ENCODE measurements around the gene N4BP2L1. TPM values are rescaled to one million over a fixed set of nuclear protein-coding genes. Genes with fewer than 3 reads are reported as not detected.

N4BP2L1 gene
- total and polyA plus RNA-seq, 2 experiments from 2014 or later, result 1.2 to 1.4 TPM

GRCh38 chr13:32384702-32385101 is 43.2 kb downstream of the N4BP2L1 start:
- in situ Hi-C loops (cut with MboI), result no loop called here
- Histone ChIP-seq H3K4me3 (no peak overlapping the region), H3K9me2 (ENCODE audit: insufficient read depth) (no peaks in the 10 kb centered on the region), H3K36me3 (ENCODE audit: low read depth) (no peaks in the 10 kb centered on the region), H2AFZ (no peak overlapping the region), H3F3A (ENCODE audit: insufficient read depth) (no peaks in the 10 kb centered on the region), H3K9ac (no peak overlapping the region), H3K9me3 (ENCODE audit: low read depth) (no peaks in the 10 kb centered on the region), H3K27me3 (replicated peaks; ENCODE audit: insufficient read depth) (no peaks in the 10 kb centered on the region), H3K4me2 (ENCODE audit: unreplicated experiment) (no peak overlapping the region), H3K79me2 (ENCODE audit: insufficient read depth) (no peaks in the 10 kb centered on the region), H4K20me1 (ENCODE audit: insufficient read depth) (no peaks in the 10 kb centered on the region), H3K27ac (no peak overlapping the region), H3K4me1 (ENCODE audit: insufficient read depth) (no peaks in the 10 kb centered on the region)
- WGBS, 2 experiments (ENCODE audit: low coverage in 1 of 2, low lambda C conversion rate in 2 of 2, missing lambda C conversion rate in 2 of 2), result 93 to 97% methylated on average over 2 of the region's 2 CpGs
- no peak for DNase-seq
- TF ChIP-seq EZH2 (IDR thresholded peaks at IDR 0.05; ENCODE audit: insufficient read depth, poor library complexity, severe bottlenecking), result no peak
- no peak for TF ChIP-seq EZH2phosphoT487 (IDR thresholded peaks at IDR 0.05; ENCODE audit: insufficient read depth, low read depth)

- in situ Hi-C loops (cut with MboI), result no loop called here
- no peak overlapping the region for H3K4me2 ChIP-seq (ENCODE audit: unreplicated experiment)
These were observed 43.9 kb downstream of the N4BP2L1 start for GRCh38 chr13:32383836-32384618.

GRCh38 chr13:32381539-32381938 is 46.4 kb downstream of the N4BP2L1 start:
- no peak overlapping the region for H3K4me3 ChIP-seq
- no peak overlapping the region for H3K4me2 ChIP-seq (ENCODE audit: unreplicated experiment)
- H2AFZ ChIP-seq, result no peak overlapping the region
- no peaks in the 10 kb centered on the region for H3K36me3 ChIP-seq (ENCODE audit: low read depth)
- no peaks in the 10 kb centered on the region for H3K9me2 ChIP-seq (ENCODE audit: insufficient read depth)
- no peaks in the 10 kb centered on the region for H3K4me1 ChIP-seq (ENCODE audit: insufficient read depth)
- no peak overlapping the region for H3K9ac ChIP-seq
- peak; percentile 27 for DNase-seq
- H3K9me3 ChIP-seq (ENCODE audit: low read depth), result no peaks in the 10 kb centered on the region
- H3K27ac ChIP-seq, result no peak overlapping the region
- no peaks in the 10 kb centered on the region for H3F3A ChIP-seq (ENCODE audit: insufficient read depth)
- 80 to 93% methylated on average over 3 of the region's 3 CpGs for WGBS, 2 experiments (ENCODE audit: low coverage in 1 of 2, low lambda C conversion rate in 2 of 2, missing lambda C conversion rate in 2 of 2)
- no peak for TF ChIP-seq EZH2phosphoT487 (IDR thresholded peaks at IDR 0.05; ENCODE audit: insufficient read depth, low read depth)
- no peaks in the 10 kb centered on the region for H4K20me1 ChIP-seq (ENCODE audit: insufficient read depth)
- in situ Hi-C loops (cut with MboI), result no loop called here
- H3K27me3 ChIP-seq (replicated peaks; ENCODE audit: insufficient read depth), result no peaks in the 10 kb centered on the region
- no peaks in the 10 kb centered on the region for H3K79me2 ChIP-seq (ENCODE audit: insufficient read depth)

More at GRCh38 chr13:32383836-32384618, 43.9 kb downstream of the N4BP2L1 start:
- Histone ChIP-seq H3K27ac (no peak overlapping the region), H4K20me1 (ENCODE audit: insufficient read depth) (no peaks in the 10 kb centered on the region), H3K36me3 (ENCODE audit: low read depth) (no peaks in the 10 kb centered on the region), H3K79me2 (ENCODE audit: insufficient read depth) (no peaks in the 10 kb centered on the region), H3K9me3 (ENCODE audit: low read depth) (no peaks in the 10 kb centered on the region), H3F3A (ENCODE audit: insufficient read depth) (no peaks in the 10 kb centered on the region), H3K27me3 (replicated peaks; ENCODE audit: insufficient read depth) (no peaks in the 10 kb centered on the region), H3K4me1 (ENCODE audit: insufficient read depth) (no peaks in the 10 kb centered on the region), H3K9me2 (ENCODE audit: insufficient read depth) (no peaks in the 10 kb centered on the region), H3K4me3 (no peak overlapping the region), H3K9ac (no peak overlapping the region), H2AFZ (no peak overlapping the region)
- 78 to 81% methylated on average over 5 of the region's 5 CpGs for WGBS, 2 experiments (ENCODE audit: low coverage in 1 of 2, low lambda C conversion rate in 2 of 2, missing lambda C conversion rate in 2 of 2)
- TF ChIP-seq EZH2 (IDR thresholded peaks at IDR 0.05; ENCODE audit: insufficient read depth, poor library complexity, severe bottlenecking) (no peak), EZH2phosphoT487 (IDR thresholded peaks at IDR 0.05; ENCODE audit: insufficient read depth, low read depth) (no peak)
- no peak for DNase-seq

GRCh38 chr13:32378012-32378411 is 49.9 kb downstream of the N4BP2L1 start:
- in situ Hi-C loops (cut with MboI), result no loop called here
- Histone ChIP-seq H3K9me3 (ENCODE audit: low read depth) (no peaks in the 10 kb centered on the region), H3K9me2 (ENCODE audit: insufficient read depth) (no peaks in the 10 kb centered on the region), H4K20me1 (ENCODE audit: insufficient read depth) (no peaks in the 10 kb centered on the region), H3K27ac (no peak overlapping the region), H3F3A (ENCODE audit: insufficient read depth) (no peaks in the 10 kb centered on the region), H3K79me2 (ENCODE audit: insufficient read depth) (no peaks in the 10 kb centered on the region), H3K36me3 (ENCODE audit: low read depth) (no peaks in the 10 kb centered on the region), H3K4me2 (ENCODE audit: unreplicated experiment) (no peak overlapping the region), H3K4me1 (ENCODE audit: insufficient read depth) (no peaks in the 10 kb centered on the region), H3K9ac (no peak overlapping the region), H3K4me3 (no peak overlapping the region), H2AFZ (no peak overlapping the region), H3K27me3 (replicated peaks; ENCODE audit: insufficient read depth) (no peaks in the 10 kb centered on the region)
- no peak for DNase-seq
- 100% methylated on average over 1 of the region's 1 CpG for WGBS, 2 experiments (ENCODE audit: low coverage in 1 of 2, low lambda C conversion rate in 2 of 2, missing lambda C conversion rate in 2 of 2)
- TF ChIP-seq EZH2phosphoT487 (IDR thresholded peaks at IDR 0.05; ENCODE audit: insufficient read depth, low read depth), result no peak
- TF ChIP-seq EZH2 (IDR thresholded peaks at IDR 0.05; ENCODE audit: insufficient read depth, poor library complexity, severe bottlenecking), result no peak

Measured in GM23248 (cell line).